K562 (cell line): ENCODE measurements around the gene COQ5.
"Not testable (repeated sequence)": the region's sequence is repeated elsewhere in the genome, so short reads cannot be mapped to it uniquely, and the experiment has no call there.

Experiments
- ASH1L ChIP-seq: fragments of 450-650 bp; IDR thresholded peaks from 2 replicates; pipeline ENCODE4 v1.6.1; 2018; ENCODE audit warnings: borderline replicate concordance, mild to moderate bottlenecking, low read depth; ENCODE audit not compliant: partially characterized antibody
- CTBP1 ChIP-seq: fragments of 450-650 bp; IDR thresholded peaks from 2 replicates; pipeline ENCODE4 v1.6.1; 2016; ENCODE audit warnings: borderline replicate concordance
- DLX4 ChIP-seq: fragments of 250-450 bp; sonication (Bioruptor Pico); IDR thresholded peaks from 2 replicates; pipeline ENCODE4 v1.6.1; 2021; ENCODE audit warnings: mild to moderate bottlenecking
- HDAC6 ChIP-seq: IDR thresholded peaks from 2 replicates; pipeline ENCODE4 v1.6.1; 2012; ENCODE audit warnings: low read depth, mild to moderate bottlenecking, control low read depth, inconsistent platforms, low read length, moderate library complexity
- IRF1 ChIP-seq: sonication (generic); formaldehyde crosslinking; IDR thresholded peaks from 2 replicates; pipeline ENCODE4 v1.8.0; 2022; ENCODE audit warnings: missing genetic modification reagents, mild to moderate bottlenecking, borderline replicate concordance
- MXI1 ChIP-seq: IDR thresholded peaks from 2 replicates; pipeline ENCODE4 v1.6.1; 2011; ENCODE audit warnings: low read depth, mild to moderate bottlenecking, improper control_type of control experiment, low read length
- POLR2AphosphoS5 ChIP-seq: IDR thresholded peaks from 2 replicates; pipeline ENCODE4 v1.6.1; 2011; ENCODE audit warnings: mild to moderate bottlenecking, low read depth, low read length, moderate library complexity; ENCODE audit not compliant: control insufficient read depth, insufficient read depth
- SP2 ChIP-seq: IDR thresholded peaks from 2 replicates; pipeline ENCODE4 v1.6.1; 2011; ENCODE audit warnings: mild to moderate bottlenecking, low read depth, low read length, moderate library complexity; ENCODE audit not compliant: poor library complexity, severe bottlenecking; ENCODE audit errors: extremely low read depth
- SPI1 ChIP-seq: IDR thresholded peaks from 2 replicates; pipeline ENCODE4 v1.6.1; 2011; ENCODE audit warnings: low read depth, low read length, control low read depth, borderline replicate concordance
- ZNF589 ChIP-seq: fragments of 200-800 bp; sonication (Bioruptor generic); IDR thresholded peaks from 2 replicates; pipeline ENCODE4 v1.6.1; 2016; ENCODE audit warnings: low read depth, missing genetic modification characterization, missing compliant biosample characterization

DNA sequence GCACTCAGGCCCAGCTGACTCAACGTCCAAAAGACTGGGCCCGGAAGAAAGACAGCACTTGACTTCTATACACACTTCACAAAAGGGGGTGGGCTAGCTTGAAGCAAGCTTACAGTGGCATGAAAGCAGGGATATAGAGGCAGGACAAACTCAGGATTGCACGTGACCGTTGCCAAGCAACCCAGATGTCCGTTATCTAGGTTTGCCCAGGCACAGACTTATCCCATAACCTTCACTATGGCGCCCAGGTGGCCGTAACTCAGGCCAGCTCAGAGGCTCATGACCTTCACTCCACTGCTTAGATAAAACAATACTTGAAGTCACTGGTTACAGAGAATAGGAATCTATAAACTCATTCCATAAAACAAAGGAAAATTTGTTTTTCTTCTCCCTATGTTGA is 41.4 kb downstream of the COQ5 start:
- TF ChIP-seq SP2; MXI1; IRF1; SPI1; DLX4 (CRISPR knock-in tag); HDAC6; ZNF589; ASH1L: not testable (repeated sequence)
- TF ChIP-seq CTBP1: peak; percentile 34; the same call in 1 of the 2 replicates
- peak; percentile 76 for TF ChIP-seq POLR2AphosphoS5
